Activated CD8-positive, alpha-beta memory T cell treated with anti-CD3 and anti-CD28 coated beads for 36 hours (primary cell): Measurements from ENCODE around the gene IQGAP1. TPM values are rescaled to one million over a fixed set of nuclear protein-coding genes. Genes with fewer than 3 reads are reported as not detected.

Experiments used
- CTCF ChIA-PET: fragments of 350-600 bp; sonication (Branson Sonifier 250); formaldehyde crosslinking; loops from one replicate; lab custom pipeline; 2021; ENCODE audit warnings: antibody characterized with exemption; lab: Charles Lee
- POLR2A ChIA-PET: fragments of 350-600 bp; sonication (Branson Sonifier 250); formaldehyde crosslinking; loops from one replicate; lab custom pipeline; 2021; ENCODE audit warnings: antibody characterized with exemption; lab: Charles Lee
- total RNA-seq, 2 experiments: library from RNA; stranded (reverse); gene quantifications; one replicate each; pipeline ENCODE4 v1.2.3, GENCODE V29; 2021

IQGAP1 gene
- total RNA-seq, 2 experiments from 2014 or later = 160 to 162 TPM

DNA sequence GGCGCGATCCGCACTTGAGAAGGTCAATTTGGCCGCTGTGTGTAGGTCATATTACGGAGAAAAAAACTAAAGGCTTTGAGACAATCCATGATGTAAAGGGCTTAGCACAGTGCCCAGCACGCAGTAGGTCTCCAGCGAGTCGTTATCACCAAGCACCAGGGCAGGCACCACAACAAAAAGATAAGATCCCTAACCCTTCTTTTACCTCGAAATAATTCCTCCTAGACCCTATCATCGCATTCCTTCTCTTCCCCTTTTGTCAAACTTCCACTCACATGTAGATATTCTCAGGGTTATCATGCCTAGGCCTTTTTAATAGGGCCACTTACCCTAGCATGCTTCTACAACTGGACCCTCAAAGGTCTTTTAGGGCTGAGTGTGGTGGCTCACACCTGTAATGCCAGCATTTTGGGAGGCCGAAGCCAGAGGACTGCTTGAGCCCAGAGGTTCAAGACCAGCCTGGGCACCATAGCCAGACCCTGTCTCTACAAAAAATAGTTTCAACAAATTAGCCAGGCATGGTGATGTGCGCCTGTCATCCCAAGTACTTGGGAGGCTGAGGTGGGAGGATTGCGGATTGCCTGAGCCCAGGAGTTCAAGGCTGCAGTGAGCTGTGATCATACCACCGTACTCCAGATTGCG, 22.5 kb upstream of the IQGAP1 start:
- ChIA-PET POLR2A (no interaction called here), CTCF (no interaction called here)

DNA sequence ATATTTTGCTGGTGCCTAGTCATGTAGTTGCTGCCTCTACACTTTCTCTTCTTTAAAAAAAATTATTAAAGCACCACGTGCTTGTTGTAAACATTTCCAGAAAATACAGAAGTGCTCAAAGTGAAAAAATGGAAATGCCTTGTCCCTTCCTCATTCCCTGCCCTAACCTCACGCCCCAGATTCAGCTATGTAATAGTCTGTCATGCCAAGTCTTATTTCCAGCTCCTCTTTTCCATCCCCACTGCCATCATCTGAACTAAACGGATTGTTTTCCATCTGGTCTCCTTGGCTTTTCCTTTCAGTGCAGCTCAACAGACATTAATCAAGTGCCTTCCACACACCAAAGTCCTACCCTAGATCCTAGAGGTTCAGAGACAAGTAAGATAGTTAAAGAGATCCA, 20.5 kb upstream of the IQGAP1 start:
- CTCF ChIA-PET = interaction anchor here (0.9 to 2.2 kb wide), 2 partner anchors 18 to 48 kb away, joined by 4 to 9 read pairs; no protein-coding TSS in a partner anchor
- POLR2A ChIA-PET = interaction anchor here (0.6 kb wide), 1 partner anchor 456 kb away, joined by 8 read pairs; no protein-coding TSS in a partner anchor

DNA sequence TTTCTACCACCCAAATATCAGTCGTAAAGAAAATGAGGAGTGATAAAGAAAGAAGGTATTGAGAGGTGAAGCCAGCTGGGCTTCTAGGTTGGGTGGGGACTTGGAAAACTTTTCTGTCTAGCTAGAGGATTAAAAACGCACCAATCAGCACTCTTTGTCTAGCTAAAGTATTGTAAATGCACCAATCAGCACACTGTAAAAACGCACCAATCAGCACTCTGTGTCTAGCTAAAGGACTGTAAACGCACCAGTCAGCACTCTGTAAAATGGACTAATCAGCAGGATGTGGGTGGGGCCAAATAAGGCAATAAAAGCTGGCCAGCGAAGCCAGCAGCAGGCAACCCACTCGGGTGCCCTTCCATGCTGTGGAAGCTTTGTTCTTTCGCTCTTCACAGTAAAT, 13.0 kb upstream of the IQGAP1 start:
- CTCF ChIA-PET = no interaction called here
- POLR2A ChIA-PET = interaction anchor here (0.6 kb wide), 1 partner anchor 46 kb away, joined by 4 read pairs; no protein-coding TSS in a partner anchor

DNA sequence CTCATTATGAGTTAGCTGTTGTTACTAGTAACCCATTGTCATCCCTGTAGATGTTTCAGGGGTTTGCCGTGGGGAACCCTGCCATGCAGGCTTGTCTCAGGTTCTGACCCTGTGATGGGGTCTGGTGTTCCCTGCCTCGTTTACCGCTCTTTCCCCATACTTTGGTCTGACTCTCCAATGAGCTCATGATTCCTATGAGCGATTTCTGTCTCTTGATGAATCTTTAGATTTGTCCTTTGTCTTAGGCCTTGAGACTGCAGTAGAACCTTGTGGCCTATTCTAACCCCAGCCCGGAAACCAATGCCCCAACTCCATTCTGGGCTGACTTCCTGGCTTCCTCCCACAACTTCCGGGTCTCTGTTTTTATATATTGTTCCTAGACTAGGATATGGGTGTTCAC, 11.3 kb upstream of the IQGAP1 start:
- POLR2A ChIA-PET = interaction anchor here (0.6 to 1.9 kb wide), 3 partner anchors 11 to 154 kb away, joined by 4 to 12 read pairs (median 4); partner anchors contain the start of gene IQGAP1
- CTCF ChIA-PET = interaction anchor here (0.5 to 2.3 kb wide), 4 partner anchors 15 to 57 kb away, joined by 4 to 11 read pairs (median 5); no protein-coding TSS in a partner anchor

DNA sequence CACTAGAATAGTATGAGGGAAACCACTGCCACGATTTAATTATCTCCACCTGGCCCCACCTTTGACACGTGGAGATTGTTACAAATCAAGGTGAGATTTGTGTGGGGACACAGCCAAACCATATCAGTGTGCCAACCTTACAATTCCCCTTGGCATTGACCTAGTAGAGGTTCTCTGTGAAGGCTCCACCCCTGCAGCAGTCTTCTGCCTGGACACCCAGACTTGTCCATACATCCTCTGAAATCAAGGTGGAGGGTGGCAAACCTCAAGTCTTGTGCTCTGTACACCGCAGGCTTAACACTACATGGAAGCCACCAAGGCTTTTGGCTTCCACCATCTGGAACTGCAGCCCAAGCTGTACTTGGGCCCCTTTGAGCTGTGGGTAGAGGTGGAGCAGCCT, 8.8 kb upstream of the IQGAP1 start:
- CTCF ChIA-PET = no interaction called here
- POLR2A ChIA-PET = no interaction called here

DNA sequence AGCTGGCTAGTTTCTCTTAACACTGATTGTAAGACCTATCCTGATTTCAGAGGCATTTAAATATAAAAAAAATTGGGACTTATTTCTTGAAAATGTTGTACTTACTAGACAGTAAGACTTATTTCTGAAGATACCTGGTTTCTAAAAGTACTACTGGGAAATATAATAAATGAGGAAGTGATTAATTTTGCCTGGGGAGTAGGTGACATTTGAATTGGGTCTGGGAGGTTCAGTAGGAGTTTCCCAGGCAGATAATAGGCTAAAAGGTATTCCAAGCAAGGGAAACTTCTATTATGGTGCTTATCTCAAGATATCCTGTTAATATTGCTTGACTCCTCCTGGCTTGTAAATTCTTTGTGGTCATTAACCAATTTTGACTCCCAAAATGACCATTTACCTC, 6.5 kb upstream of the IQGAP1 start:
- ChIA-PET POLR2A (no interaction called here), CTCF (interaction anchor here (0.8 to 1.2 kb wide), 2 partner anchors 20 to 75 kb away, joined by 3 to 4 read pairs; no protein-coding TSS in a partner anchor)

DNA sequence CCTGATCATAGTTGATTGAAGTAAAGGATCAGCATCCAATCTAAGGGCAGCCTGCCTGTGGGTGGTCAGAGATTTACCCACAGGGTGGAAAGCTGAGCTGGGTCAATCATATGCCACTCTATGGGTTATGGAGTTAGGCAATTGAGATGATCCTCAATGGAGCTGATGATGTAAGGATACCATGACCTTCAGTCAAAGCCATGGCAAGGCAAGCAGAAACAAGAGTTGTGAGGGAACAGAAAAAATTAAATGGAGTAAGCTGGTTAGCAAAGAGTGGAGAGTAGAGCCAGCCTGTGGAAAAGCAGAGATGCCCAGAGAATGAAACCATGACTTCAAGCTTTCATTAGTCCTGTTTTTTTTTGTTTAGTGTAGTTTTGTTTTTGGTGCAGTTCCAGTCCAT, 5.7 kb upstream of the IQGAP1 start:
- ChIA-PET POLR2A (interaction anchor here (0.6 kb wide), 1 partner anchor 8 kb away, joined by 5 read pairs; no protein-coding TSS in a partner anchor), CTCF (interaction anchor here (0.6 to 1.2 kb wide), 4 partner anchors 21 to 74 kb away, joined by 3 to 4 read pairs (median 3); no protein-coding TSS in a partner anchor)

DNA sequence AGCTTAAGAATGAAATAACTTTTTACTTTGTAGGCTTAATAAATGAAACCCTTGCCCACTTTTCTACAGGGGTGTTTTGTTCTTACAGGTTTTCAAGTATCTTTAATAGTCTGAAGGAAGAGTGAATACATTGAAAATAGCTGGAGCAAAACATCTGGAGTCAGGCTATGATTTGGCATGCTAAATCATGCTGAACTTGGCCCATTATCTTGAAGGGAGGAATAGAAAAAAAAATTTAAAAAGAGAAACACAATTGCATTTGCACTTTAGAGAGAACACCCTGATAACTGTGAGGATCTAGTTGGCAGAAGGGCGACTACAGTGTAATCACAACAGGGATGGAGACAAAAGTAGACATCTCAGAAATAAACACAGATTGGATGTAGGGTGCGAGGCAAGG, 1.8 kb upstream of the IQGAP1 start:
- CTCF ChIA-PET = interaction anchor here (0.7 to 0.8 kb wide), 3 partner anchors 18 to 189 kb away, joined by 3 to 6 read pairs (median 4); no protein-coding TSS in a partner anchor
- POLR2A ChIA-PET = interaction anchor here (0.5 kb wide), 1 partner anchor 484 kb away, joined by 7 read pairs; no protein-coding TSS in a partner anchor

DNA sequence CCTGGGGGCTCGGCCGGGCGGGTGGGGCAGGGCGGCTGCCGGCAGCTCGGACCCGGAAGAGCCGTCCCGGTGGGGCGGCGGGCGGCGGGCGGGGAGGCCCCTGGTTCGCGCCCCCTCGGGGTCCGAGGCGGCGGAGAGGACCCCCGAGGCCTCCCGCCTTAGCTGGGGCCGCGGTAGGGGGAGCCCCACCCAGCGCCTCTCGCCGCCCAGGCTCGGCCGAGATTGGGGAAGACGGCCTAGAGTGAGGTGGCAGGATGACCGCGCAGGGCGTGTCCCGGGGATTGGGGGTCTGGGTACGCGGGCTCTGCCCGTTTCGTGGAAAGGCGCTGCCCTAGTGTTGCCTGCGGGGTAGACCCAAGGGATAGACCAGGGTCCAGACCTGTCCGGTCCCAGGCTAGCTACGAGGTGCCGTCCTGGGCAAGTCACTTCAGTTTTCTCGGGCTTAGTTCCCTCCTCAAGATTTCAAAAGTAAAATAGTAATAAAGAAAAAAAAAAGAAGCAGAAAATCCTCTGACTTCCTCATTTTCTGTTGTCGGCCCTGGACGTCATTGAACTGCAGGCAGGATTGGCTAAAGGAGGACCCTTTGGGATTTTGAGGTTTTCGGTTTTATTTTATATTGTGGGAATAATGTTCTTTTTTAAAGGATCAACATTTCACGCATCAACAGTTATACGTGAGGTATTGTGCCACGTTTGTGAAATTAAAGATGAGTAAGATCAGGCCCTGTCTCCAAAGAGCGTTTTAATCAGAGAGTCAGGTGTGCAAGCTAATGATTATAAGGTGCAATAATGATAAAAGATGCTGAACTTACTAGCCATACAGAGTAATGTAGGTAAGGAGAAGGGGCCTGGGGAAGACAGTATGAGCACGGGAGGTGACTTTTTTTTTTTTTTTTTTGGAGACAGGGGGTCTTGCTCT, 679 bp downstream of the IQGAP1 start:
- CTCF ChIA-PET = interaction anchor here (0.6 to 1.6 kb wide), 2 partner anchors 13 to 64 kb away, joined by 3 to 4 read pairs; no protein-coding TSS in a partner anchor
- POLR2A ChIA-PET = interaction anchor here (0.5 to 2.4 kb wide), 11 partner anchors 11 to 388 kb away, joined by 3 to 12 read pairs (median 4); no protein-coding TSS in a partner anchor

DNA sequence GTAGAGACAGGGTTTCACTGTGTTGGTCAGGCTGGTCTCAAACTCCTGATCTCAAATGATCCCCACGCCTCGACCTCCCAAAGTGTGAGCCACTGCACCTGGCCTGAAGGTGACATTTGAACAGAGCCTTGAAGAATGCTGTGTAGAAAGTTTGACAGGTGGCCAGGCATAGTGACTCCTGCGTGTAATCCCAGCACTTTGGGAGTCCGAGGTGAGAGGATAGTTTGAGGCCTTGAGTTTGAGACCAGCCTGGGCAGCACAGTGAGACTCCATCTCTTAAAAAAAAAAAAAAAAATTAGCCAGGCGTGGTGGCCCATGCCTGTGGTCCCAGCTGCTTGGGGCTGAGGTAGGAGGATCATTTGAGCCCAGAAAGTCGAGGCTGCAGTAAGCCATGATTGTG, 1.5 kb downstream of the IQGAP1 start:
- ChIA-PET CTCF (interaction anchor here (1.6 kb wide), 1 partner anchor 12 kb away, joined by 3 read pairs; no protein-coding TSS in a partner anchor), POLR2A (interaction anchor here (0.6 to 2.4 kb wide), 3 partner anchors 19 to 83 kb away, joined by 8 to 9 read pairs (median 9); no protein-coding TSS in a partner anchor)

DNA sequence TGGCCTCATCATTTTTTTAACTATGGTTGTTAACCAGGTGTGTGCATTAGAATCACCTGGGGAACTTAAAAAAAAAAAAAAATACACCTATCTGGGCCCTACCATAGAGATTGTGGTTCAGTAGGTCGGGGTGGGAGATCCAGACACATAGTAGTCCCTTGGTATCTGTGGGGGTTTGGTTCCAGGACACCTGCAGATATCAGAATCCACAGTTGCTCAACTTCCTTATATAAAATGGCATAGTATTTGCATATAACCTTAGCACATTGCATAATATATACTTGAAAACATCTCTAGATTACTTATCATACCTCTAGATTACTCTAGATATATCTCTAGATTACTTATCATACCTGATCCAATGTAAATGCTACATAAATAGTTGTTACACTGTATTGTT, 5.0 kb downstream of the IQGAP1 start:
- ChIA-PET POLR2A (no interaction called here), CTCF (no interaction called here)

DNA sequence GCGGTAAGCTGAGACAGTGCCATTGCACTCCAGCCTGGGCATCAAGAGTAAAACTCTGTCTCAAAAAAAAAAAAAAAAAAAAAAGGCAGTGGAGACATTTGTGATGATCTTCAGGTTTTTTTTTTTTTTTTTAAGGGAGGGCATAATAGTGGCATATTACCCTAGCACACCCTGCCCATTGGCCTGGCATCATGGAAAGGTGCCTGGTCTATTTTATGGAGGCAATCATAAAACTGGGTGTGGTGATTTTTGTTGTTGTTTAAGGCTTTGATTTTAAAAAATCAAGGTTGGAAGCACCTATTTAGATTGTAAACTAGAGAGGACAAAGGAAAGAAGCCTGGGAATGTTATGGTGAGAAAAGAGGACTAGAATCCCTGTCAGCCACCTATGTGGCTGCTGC, 6.0 kb downstream of the IQGAP1 start:
- ChIA-PET CTCF (interaction anchor here (0.6 kb wide), 1 partner anchor 32 kb away, joined by 3 read pairs; no protein-coding TSS in a partner anchor), POLR2A (no interaction called here)

DNA sequence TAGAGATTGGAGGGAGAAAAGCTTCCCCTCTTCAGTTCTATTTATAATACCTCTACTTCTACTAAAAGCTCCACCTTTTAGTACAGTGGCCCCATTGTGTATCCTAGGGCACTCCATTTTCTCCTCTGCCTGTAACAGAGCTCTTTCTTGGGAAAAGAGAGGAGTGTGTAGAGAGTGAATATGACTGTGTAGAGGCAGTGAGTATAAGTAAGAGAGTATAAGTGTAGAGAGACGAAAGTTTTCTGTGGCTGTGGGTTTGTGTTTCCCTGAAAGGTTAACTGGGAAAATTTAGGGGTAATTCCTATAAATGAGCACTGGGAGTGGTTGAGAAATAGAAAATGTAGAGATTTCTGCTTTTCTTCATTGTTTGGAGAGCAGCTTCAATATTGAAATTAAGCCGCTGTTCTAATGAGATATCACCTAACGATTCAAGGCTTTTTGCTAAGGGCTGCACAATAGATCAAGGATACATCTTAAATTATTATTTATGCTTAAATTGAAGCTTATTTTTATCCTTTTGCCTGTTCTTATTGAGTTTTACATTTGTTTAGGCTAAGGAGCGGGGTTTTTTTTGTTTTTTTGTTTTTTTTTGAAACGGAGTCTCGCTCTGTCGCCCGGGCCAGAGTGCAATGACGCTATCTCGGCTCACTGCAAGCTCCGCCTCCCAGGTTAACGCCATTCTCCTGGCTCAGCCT, 6.9 kb downstream of the IQGAP1 start:
- POLR2A ChIA-PET = no interaction called here
- CTCF ChIA-PET = interaction anchor here (2.0 kb wide), 1 partner anchor 17 kb away, joined by 6 read pairs; no protein-coding TSS in a partner anchor

DNA sequence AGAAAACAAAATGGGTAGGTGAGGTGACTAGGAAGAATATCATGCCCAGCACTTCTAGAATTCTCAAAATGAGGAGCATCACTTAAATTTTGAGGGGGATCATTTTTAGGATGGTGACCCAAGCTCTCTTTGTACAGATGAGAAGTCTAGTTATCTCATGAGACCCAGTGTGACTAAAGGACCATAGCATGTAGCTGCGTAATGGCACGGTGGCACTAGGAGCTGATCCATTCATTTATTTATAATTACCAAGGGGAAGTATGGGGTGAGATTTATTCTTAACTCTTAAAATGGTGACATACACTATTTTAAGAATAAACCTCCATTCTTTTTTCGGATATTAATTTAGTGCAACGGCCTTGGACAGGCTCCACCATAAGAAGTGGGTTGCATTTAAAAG, 8.3 kb downstream of the IQGAP1 start:
- POLR2A ChIA-PET = no interaction called here

DNA sequence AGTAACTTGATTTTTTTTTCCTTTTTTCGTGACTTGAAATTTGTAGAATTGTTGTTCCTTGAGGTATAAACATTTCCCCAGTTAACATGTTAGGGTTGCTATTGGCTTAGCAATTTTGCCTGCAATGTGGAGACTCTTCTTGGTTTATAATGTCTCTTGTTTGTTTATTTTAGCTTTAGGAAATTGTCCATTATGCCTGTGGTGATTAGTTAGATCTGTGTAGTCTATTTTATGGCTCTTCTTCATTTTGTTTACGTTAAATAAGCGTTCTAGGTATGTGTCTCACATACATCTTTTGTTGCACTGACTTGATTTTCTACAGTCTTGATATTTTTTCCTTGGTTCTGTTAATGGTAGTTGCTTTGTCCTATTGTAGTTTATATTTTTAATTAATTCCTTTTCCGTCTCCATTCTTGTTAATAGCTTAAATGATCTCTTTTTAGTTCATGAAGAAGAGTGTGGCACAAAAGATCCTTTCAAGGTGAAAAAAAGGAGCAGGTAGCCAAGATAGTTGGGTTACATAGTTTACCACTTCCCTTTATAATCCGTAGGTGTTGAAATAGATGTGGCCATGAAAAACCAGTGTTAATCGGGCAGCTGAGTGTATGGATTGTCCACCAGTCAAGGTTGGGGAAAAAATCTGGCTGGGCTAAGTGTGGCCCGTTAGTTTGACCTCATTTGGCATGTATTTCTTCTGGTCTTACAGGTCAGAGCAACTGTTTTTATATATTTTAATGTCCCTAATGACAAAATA, 12.1 kb downstream of the IQGAP1 start:
- CTCF ChIA-PET = no interaction called here
- POLR2A ChIA-PET = no interaction called here

More for the DNA sequence above, 8.3 kb downstream of the IQGAP1 start:
- CTCF ChIA-PET = interaction anchor here (2.0 kb wide), 1 partner anchor 19 kb away, joined by 6 read pairs; no protein-coding TSS in a partner anchor

DNA sequence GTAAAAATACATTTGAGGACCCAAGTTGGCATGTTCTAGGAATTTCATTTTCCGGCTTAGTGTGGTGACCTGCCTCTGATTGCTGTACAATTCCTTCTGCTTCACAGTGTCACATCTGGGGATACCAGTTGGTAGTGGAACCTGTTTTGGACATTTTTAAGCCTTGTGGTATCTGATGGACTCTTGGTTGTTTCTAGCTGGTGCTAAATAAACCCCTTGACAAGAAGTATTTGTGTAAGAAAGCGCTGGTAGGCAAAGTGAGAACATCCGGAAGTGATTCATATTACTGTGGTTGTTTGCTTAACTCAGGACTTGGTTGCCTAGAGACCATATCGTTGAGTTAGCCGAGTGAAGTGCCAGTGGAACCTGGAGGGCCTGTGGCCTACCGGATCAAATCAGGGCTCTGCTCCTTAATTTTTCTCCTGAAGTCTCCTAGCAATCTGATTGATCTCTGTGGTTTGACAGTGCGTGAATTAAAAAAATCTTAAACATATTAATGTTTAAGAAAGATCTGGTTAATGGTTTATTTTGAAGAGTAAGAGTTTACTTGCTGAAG, 12.8 kb downstream of the IQGAP1 start:
- ChIA-PET CTCF (no interaction called here), POLR2A (interaction anchor here (0.7 kb wide), 1 partner anchor 12 kb away, joined by 3 read pairs; the partner anchor contains the start of gene IQGAP1)

DNA sequence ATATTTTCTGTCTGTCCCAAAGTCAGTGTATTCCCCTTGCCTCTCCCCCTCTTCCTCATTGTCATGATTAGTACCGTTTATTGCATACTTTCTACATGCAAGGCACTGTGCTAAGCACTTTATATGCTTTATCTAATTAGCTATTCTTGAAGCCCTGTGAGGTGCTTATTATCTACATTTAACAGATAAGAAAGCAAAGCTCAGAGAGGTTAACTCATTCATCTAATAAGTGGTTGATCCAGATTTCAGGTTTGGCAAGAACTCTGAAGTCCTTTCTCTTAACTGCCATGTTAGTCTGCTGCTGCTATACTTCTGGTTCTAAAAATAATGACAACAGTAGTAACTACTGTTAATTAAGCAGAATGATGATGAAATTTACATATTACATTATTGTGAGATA, 13.5 kb downstream of the IQGAP1 start:
- CTCF ChIA-PET = interaction anchor here (0.7 to 1.4 kb wide), 3 partner anchors 13 to 81 kb away, joined by 3 to 4 read pairs (median 3); no protein-coding TSS in a partner anchor
- POLR2A ChIA-PET = interaction anchor here (0.6 to 0.7 kb wide), 2 partner anchors 13 to 14 kb away, joined by 3 read pairs; partner anchors contain the start of gene IQGAP1
